ENCODE results near the gene TFPI2.
"Not testable (repeated sequence)": the region's sequence is repeated elsewhere in the genome, so short reads cannot be mapped to it uniquely, and the experiment has no call there.

TFPI2 gene, protein sequence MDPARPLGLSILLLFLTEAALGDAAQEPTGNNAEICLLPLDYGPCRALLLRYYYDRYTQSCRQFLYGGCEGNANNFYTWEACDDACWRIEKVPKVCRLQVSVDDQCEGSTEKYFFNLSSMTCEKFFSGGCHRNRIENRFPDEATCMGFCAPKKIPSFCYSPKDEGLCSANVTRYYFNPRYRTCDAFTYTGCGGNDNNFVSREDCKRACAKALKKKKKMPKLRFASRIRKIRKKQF

DNA sequence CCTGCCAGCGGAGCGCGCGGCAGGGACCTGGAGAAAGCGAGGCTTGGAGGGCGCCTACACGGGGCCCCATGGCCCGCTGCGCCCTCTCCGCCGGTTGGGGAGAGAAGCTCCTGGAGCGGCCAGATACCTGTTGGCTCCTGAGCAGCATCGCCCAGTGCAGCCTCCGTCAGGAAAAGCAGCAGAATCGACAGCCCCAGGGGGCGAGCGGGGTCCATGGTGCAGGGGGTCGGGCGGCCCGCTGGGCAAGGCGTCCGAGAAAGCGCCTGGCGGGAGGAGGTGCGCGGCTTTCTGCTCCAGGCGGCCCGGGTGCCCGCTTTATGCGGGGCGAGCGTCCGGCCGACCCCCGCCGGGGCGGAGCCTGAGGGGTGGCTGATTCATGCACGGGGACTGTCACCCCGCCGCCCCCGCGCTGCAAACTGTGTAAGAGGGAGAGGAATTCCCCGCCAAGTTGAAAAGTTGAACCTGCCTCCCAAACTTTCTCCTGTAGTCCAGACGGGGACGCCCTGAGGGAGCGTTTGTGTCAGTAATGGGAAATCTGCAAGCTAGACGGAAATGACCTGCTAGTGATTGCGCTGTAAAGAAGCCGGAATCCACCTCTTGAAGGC is at the start of gene TFPI2:
TFPI2 (minus strand) TSS at position 290 of the 605 bp plus-strand sequence; CDS start at position 215, 75 bp downstream.
- DNase-seq, result no peak

DNA sequence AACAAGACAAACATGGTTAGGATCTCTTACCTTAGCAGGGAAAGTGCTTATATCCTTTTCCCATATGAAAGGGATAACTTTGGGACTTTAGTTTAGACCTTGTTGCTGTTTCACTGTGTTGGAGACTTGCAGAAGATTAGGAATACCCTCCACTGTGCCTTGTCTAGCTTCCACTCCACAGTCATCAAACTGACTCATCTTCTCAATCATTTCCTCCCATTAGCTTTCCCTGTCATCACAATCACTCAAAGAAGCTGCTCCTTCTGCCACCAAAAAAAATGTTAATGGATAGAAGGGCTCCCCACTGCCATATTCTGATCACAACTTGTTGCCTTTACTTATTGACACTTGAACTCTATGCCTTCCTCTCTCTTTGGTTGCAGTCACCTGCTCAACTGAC is 47.7 kb upstream of the TFPI2 start:
- DNase-seq, result no peak

DNA sequence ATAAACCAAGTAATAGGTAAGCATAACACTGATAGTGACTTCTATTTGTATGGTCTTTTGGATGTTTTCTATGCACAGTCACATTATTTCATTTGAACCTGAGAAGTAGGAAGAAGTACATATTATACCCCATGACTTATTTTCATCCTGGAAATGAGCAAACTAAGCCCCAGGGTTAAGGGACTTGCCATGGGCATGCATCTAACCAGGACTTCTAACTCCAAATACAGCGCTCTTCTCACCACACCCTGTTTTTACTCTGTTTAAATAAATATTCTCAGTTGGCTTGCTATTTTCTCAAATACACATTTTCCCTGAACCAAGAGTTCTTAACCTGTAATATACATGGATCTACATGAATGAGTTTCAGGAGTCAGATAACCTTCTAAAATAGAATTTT is 47.3 kb upstream of the TFPI2 start:
- DNase-seq, result no peak

DNA sequence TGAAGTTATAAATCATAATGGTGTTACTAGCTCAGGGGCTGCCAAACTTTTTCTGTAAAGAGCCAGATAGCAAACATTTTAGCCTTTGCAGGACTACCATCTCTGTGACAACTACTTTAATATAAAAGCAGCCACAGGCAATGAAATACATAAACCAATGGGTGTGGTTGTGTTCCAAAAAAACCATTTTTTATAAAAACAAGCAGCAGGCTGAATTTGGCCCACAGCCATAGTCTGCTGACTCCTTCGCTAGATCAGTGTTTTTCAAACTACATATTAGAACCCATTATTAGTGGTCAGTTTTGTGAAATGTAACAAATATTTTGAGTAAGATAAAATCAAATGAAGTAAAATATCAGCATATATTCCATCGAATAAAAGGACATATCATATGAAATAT is 44.5 kb upstream of the TFPI2 start:
- DNase-seq, result no peak

DNA sequence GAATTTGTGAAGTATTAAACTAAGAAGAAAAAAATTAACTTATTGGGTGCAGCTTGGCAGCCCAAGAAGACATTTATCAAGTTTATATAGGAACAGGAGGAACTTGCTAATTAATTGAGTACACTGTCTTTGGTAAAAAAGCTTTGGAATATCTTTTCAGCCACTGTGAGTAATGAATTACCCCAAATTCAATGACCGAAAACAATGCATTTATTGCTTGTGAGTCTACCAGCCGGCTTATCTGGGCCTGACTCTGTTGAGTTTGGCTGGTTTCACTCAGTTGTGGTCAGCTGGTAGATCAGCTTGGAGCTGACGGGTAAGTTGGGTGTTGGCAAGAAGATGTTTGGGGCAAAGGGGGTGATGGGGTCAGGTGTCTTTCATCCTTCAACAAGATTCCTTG is 42.6 kb upstream of the TFPI2 start:
- no peak for DNase-seq

DNA sequence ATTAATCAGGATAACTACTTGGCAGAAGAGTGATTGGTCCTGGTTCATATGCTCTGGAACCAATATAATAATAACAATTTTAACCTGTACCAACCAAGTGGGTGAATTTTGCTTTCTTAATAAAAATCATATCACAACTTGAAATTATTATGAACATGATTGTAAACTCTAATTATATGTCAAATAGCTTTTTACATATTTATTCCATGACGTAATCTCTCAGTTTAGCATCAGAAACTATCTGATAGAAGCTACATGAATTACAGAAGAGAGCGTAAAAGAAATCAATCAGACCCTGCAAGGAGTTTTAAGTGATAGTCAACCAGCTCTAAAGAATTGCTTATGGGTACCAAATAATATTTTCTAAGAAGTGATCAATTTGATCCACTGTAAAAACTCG is 41.1 kb upstream of the TFPI2 start:
- DNase-seq, result no peak

DNA sequence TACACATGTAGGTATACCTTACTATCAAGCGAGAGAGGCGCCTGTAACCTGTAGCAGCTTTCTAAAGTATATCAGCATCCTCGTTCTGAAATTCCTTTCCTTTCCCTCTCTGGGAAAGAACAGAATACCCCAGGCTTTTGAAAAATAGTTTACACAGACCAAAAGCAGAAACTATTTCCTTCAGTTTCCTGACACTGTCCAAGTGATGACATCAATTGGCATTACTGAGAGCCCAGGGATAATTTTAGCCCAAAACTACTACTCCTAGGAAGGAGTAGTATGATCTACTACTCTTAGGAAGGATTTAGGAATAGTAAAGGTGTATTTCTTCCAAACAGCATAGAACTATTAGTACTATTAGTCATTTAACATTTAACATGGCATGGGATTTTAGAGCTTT is 37.0 kb upstream of the TFPI2 start:
- DNase-seq, result no peak

DNA sequence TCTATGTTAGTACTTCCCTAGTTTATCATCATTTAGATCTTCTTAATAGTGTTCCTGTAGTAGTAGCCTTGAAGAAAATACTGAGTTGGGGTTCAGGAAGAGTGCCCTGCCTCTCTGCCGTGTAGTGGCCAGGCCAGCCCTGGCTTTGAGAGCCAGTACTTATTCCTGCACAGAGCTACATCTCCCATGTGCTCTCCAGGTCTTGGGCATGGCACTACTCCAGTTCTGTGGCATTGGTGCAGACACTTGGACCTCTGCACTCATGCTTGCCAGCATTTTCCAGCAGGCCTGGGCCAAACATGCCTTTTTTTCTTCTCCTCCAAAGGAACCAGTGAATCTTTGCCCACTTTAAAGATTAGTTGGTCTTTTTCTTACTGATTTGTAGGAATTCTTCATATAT is 36.2 kb upstream of the TFPI2 start:
- DNase-seq, result no peak

DNA sequence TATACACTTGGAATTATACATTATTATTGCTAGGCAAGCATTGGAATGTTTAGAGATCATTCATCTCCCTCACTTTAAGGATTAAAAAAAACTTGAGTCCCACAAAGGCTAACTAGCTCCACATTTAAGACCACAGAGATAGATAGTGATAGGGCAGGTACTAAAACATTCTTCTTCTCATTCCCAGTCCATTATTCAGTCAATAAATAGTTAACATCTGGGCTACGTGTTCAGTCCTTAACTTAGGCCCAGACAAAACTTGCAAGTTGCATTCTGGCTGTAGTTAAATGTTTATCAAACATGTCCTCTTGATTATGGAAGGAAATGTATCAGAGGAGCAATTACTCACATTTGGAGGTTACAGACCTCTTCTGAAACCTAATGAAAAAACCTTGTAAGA is 33.4 kb upstream of the TFPI2 start:
- DNase-seq, result no peak

DNA sequence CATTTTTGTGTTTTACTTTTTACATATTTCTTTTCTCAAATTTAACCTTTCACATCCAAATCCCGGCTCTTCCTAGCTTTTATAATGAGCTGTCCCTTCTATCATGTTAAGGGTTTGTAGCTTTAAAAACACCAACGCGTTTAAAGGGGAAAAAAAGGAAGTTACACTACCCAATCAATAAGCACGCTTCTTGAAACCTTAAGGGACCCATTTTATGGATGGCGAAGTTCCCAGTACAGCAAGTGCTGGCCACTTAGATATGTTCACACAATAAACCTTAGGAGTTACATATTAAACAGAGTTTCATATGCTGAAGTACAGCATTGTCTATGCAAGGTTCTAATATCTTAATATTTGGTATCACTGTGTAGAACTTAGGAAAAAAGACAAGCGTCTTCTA is 32.7 kb upstream of the TFPI2 start:
- DNase-seq, result no peak

DNA sequence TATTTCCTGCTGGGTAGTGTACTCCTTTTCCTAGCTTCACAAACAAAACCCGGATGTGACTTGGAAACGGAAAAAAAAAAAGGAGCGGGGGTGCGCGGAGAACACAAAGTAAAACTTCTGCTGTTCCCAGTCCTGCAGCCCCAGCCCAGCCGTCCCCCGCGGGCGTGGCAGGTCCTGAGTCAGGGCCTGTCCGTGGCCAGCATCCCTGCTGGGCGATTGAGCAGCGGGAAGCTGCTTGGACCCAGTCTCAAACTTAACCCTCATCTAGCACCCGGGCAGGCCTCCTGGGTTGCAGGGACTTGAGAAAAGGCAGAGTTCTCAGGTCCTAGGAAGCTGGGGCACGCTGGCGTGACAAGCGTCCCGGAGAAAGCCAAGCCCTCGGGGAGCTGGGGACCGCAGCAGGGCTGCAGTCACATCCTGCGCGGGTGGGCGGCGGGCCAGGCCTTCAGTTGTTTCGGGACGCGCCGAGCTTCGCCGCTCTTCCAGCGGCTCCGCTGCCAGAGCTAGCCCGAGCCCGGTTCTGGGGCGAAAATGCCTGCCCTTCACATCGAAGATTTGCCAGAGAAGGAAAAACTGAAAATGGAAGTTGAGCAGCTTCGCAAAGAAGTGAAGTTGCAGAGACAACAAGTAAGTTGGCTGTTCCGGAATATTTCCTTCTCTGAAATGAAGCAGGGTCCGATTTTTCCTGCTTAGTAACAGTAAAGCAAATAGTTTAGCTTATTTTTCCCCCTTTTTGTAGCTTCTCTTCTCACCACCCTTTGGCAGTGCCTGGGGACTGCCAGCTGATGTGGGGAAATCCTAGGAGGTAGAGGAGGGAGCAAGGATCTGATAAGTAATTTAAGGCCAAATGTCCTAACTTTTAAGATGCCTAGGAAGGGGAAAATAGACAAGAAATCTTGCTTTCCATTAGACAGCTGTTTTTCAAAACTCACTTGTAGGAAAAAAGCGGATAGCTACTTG is 31.3 kb upstream of the TFPI2 start, which contains the start of gene GNG11:
GNG11 (plus strand) TSS at position 129 of the 960 bp plus-strand sequence; CDS start at position 532, 403 bp downstream.
- peak; percentile 27 for DNase-seq

DNA sequence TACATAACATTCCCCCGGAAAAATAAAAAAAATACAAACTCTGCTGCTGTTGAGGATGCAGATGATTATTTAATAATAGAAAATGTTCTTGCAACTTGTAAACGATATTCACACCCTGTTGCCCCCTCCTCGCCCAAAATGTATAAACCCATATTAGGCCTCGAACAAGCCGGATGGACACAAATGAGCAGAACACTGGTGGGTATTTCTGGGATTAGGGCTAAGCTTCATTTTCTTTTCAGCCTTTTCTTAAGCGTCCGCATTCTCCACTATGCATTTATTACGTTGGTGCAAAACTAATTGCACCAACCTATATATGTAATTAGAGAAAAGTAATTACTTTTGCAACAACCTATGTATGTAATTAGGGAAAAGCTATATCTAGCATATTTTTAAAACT is 30.6 kb upstream of the TFPI2 start:
- no peak for DNase-seq

DNA sequence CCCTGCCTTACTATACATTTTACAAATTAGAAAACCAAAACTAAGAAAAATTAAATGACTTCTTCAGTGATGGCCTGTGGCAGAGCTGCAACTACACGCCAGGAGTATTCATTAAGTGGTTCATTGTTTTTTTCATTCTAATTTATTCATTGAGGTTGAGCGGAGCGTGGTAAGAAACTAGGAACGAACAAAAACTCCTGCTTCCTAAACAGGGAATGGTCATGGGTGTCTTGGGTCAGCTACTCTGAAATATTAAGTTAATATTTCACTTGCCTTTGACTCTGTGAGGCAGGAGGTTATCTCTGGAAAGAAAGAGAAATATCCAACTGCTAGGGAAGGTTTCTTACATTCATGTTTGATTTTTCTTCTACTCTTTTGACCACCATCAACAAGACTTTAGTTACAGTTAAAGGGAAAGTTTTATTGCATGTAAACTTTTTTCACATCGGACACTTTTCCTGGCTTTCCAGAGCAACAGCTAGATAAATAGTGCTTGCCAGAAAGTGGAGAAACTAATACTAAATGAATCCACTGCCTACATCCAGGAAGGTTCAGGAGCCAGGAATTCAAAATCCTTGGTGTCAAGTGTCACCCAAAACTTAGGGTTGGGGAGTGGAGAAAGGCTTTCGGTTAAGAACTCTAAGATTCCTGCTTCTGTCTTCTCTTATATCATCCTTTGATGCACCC is 30.1 kb upstream of the TFPI2 start:
- DNase-seq, result no peak

DNA sequence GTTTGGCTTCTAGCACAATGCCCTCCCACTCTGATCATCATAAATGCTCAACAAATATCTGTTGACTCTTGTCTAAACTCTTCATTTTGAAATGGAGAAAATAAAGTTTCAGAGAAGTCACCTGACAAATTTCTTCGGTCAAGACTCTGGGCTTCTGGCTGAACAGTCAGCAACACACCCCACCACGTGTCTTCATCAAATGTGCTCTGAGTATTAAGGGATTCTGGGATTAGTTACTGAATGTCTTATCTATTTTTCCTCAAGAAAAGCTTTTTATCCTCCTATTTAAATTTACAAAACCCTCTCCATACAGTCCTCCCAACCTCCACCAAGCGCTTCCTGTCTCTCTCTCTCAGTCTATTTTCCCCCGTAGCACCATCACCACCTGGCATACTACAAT is 25.8 kb upstream of the TFPI2 start:
- DNase-seq, result not testable (repeated sequence)

DNA sequence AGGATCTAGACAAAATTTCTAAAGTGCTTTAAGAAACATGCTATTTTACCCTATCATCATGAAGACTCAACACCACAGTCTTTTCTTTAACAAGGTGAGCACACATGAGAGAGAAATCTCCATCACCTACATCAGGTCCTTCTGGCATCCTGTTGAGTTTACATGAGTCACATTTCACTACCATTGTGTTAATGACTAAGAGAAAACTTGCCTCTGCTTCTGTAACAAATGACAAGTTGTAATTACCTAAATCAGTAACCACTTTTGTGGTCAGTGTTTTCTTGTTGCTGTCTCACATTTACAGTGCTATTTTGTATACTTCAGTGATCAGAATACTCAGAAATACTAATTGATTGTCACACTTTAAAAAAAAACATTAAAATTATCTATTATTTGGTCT is 25.3 kb upstream of the TFPI2 start:
- not testable (repeated sequence) for DNase-seq

DNA sequence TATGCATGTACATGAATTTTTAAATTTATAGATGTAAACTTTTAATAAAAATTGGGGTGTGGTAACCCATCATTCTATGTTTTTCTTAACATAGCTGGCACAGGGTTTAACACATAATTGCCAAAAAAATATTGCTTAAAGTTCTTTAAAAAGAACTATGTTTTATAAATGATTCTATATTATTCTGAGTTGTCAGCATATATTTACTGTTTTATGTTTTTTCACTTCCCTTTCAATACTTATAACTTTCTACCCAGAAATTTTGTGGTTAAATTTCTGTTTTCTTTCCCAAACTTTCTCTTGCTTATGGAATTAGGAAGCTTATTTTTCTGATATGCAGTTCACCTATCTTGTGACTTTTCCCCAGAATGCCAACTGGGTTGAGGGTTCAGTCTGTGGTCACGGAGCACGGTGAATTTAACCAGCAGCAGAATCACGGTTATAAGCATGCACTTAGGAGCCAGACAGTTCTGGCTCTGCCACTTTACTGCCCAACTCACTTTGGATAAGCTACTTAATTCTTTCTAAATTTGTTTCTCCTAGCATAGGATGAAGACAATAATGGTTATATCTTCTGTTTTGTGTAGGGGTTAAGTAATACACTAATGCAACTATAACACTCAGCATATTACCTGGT is 24.8 kb upstream of the TFPI2 start:
- DNase-seq, result not testable (repeated sequence)

DNA sequence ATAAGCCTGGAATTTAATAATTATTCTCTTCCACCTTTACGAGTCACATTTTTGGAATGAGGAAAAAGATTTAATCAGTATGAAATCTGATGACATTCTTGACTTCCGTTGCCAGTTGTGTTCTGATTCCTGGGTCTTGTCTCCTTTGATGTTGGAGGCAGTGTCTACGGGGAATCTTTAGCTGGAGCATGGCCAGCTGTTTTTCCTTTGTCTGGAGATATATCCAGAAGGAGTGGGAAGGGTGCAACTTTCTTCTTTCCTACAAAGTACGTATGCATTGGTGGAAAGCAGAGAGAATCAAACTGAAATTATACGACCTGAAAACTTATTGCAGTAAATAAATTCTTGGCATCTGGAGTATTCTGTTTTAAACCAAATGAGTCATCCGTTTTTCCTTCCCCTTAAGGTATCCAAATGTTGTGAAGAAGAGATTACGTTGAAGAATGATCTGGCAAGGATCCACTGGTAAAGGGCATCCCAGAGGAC is 24.1 kb upstream of the TFPI2 start:
- no peak for DNase-seq

DNA sequence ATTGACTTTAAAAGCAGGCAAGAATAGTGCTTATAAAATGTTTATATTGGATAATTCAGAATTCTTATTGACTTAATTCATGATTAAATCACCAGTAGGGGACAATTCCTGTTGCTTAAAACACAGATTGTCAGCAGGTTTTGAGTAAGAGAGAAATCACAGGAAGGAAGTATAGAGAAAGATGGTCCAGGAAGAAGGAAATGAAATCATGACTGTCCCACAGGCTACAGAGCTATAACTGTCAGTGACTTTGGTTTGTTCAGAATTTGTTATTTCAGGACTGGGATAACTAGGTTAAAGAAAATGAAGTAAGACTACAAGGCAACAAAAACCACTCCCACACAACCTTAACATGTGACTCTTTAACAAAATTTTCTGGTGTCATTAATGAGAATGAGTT is 22.6 kb upstream of the TFPI2 start:
- no peak for DNase-seq

DNA sequence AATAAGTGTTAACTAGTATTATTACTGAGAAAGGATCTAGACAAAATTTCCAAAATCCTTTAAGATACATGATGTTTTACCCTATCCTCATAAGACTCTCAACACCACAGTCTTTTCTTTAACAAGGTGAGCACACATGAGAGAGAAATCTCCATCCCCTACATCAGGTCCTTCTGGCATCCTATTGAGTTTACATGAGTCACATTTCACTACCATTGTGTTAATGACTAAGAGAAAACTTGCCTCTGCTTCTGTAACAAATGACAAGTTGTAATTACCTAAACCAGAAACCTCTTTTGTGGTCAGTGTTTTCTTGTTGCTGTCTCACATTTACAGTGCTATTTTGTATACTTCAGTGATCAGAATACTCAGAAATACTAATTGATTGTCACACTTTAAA is 21.1 kb upstream of the TFPI2 start:
- not testable (repeated sequence) for DNase-seq

DNA sequence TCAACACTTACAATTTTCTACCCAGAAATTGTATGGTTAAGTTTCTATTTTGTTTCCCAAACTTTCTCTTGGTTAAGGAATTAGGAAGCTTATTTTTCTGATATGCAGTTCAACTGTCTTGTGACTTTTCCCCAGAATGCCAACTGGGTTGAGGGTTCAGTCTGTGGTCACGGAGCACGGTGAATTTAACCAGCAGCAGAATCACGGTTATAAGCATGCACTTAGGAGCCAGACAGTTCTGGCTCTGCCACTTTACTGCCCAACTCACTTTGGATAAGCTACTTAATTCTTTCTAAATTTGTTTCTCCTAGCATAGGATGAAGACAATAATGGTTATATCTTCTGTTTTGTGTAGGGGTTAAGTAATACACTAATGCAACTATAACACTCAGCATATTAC is 20.7 kb upstream of the TFPI2 start:
- not testable (repeated sequence) for DNase-seq

DNA sequence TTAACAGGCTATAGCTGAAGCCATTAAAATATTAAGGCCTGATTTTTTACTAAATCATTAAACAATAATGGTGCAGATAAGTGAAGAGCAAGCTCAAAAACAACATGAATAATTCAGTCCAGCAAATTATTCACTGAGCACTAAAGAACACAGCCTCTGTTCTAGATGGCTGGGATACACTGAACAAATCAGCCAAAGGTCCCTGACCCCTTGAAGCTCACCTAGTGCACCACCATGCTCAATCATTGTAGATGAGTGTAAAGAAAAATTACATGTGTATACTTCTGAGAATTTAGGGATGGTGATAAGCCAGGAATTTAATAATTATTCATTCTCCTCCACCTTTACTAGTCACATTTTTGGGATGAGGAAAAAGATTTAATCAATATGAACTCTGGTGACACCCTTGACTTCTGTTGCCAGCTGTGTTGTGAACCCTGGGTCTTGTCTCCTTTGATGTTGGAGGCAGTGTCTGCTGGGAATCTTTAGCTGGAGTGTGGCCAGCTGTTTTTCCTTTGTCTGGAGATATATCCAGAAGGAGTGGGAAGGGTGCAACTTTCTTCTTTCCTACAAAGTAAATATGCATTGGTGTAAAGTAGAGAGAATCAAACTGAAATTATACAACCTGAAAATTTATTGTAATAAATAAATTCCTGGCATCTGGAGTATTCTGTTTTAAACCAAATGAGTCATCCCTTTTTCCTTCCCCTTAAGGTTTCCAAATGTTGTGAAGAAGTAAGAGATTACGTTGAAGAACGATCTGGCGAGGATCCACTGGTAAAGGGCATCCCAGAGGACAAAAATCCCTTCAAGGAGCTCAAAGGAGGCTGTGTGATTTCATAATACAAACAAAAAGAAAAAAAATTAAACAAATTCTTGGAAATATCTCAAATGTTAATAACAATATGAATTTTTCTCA is 19.8 kb upstream of the TFPI2 start:
- DNase-seq, result no peak

All from activated CD4-positive, alpha-beta T cell treated with anti-CD3 and anti-CD28 coated beads, Interleukin-2, Interleukin-6, amounts not matched to agents 100 ng/mL and 50 ng/mL, durations not matched to agents 16 hours and 8 hours (primary cell).